Heart left ventricle (tissue), 16 donors: Measurements from ENCODE around the gene ROBO1. TPM values are rescaled to one million over a fixed set of nuclear protein-coding genes. Genes with fewer than 3 reads are reported as not detected.
A peak's percentile ranks its signal among the peaks of the same experiment; 100 is the strongest.

ENCODE experiments used
- ATAC-seq, 4 donors: fragments of 200-7000 bp; cut with Tn5 transposase; one replicate each; pipeline ENCODE4 v1.9.1; 2020 to 2022; ENCODE audit warnings: moderate library complexity in 4 of 4, mild to moderate bottlenecking in 3 of 4, moderate number of reproducible peaks in 1 of 4
- DNase-seq, 5 donors: peaks; one replicate each; pipeline ENCODE4 v3.0.0-alpha.2; 2020
- H3K27ac ChIP-seq, 12 donors: fragments of 200-600 bp; sonication (generic) in 4 of 12; one replicate each; pipeline versions ENCODE4 v1.5.0 to v1.8.0; 2016 to 2022; ENCODE audit warnings: mild to moderate bottlenecking in 2 of 12
- H3K27me3 ChIP-seq, 9 donors: fragments of 200-600 bp; sonication (generic) in 2 of 9; one replicate each; pipeline versions ENCODE4 v1.5.1 to v1.8.0; 2016 to 2022; ENCODE audit warnings: mild to moderate bottlenecking in 3 of 9
- H3K36me3 ChIP-seq, 9 donors: fragments of 200-600 bp; sonication (generic) in 2 of 9; one replicate each; pipeline versions ENCODE4 v1.5.0 to v1.8.0; 2018 to 2022; ENCODE audit warnings: mild to moderate bottlenecking in 2 of 9
- H3K4me1 ChIP-seq, 12 donors: fragments of 200-600 bp; sonication (generic) in 4 of 12; one replicate each; pipeline versions ENCODE4 v1.5.0 to v1.8.0; 2016 to 2022; ENCODE audit warnings: mild to moderate bottlenecking in 3 of 12
- H3K4me3 ChIP-seq, 12 donors: fragments of 200-600 bp; sonication (generic) in 4 of 12; one replicate each; pipeline versions ENCODE4 v1.5.0 to v1.8.0; 2017 to 2022; ENCODE audit warnings: mild to moderate bottlenecking in 9 of 12, moderate library complexity in 4 of 12
- H3K9me3 ChIP-seq, 12 donors: fragments of 200-600 bp; sonication (generic) in 4 of 12; one replicate each; pipeline versions ENCODE4 v1.5.0 to v1.8.0; 2016 to 2022; ENCODE audit warnings: mild to moderate bottlenecking in 1 of 12
- CTCF ChIP-seq, 12 donors: fragments of 200-600 bp; sonication (generic) in 4 of 12; IDR thresholded peaks; one replicate each; pipeline versions ENCODE4 v1.5.0 to v1.8.0; 2018 to 2022; ENCODE audit warnings: antibody characterized with exemption in 12 of 12, mild to moderate bottlenecking in 5 of 12
- POLR2A ChIP-seq, 2 donors: fragments of 450-650 bp; IDR thresholded peaks; one replicate each; pipeline ENCODE4 v1.6.1; 2017; ENCODE audit warnings: antibody characterized with exemption in 2 of 2, mild to moderate bottlenecking in 2 of 2, moderate library complexity in 2 of 2
- WGBS, 4 donors: extraction: QIAGEN DNeasy Blood & Tissue Kit in 2 of 4; methylation state at CpG; one replicate each; pipeline versions ENCODE4 v1.1.5 to v1.1.7; 2013 to 2018; 5-methylcytosine and 5-hydroxymethylcytosine counted together
- intact Hi-C, 10 donors: fragments of 100-400 bp; cut with DNase I; formaldehyde crosslinking; loops; one replicate each; pipeline versions ENCODE4 v1.11.1 to v1.14.2; 2022
- long read RNA-seq, 3 donors: library from polyadenylated mRNA; unstranded; transcript quantifications; one replicate each; pipeline ENCODE4 v2.0.0, GENCODE V29; 2020 to 2021
- polyA plus RNA-seq, 2 donors: library from polyadenylated mRNA; stranded (reverse); fragments of 200-250 nt; gene quantifications; one replicate each; pipeline ENCODE4 v1.2.3, GENCODE V29; 2013
- total RNA-seq, 9 donors: library from RNA; depleted of rRNA in 2 of 9; stranded (reverse); fragments of >200 nt in 2 of 9; fragmentation: NEBNext Ultra II Directional in 3 of 9; extraction: Animal tissue kit (Norgen Biotek cat#: 25700) in 3 of 9; gene quantifications; one replicate each; pipeline versions ENCODE4 v1.1.0 to v1.2.4, GENCODE V29; 2016 to 2023
- donor health status: ischemic (EF 13 %, LVEDD 7.1; RV severe dilation, severe dysfunction).
- donor health status: healthy with polysubstance abuse.
- donor health status: DM: no; HTN: yes; CAD: no.
- donor health status: DM: no; HTN: no; CAD: no.
- donor health status: ischemic (EF 25% LVEDD 6.9; RV normal size, moderate dysfunction).
- donor health status: ischemic (EF 25% LVEDD 5.7; RV mildly dilated, moderate dysfunction).
- donor health status: healthy.
- donor health status: DM: yes; HTN: yes; CAD: no.
- donor health status: ischemic (EF 35%, LVEDD 5.7; RV mildly dilated, moderate dysfunction).
- donor health status: nonischemic (EF 11% LVEDD 7.7; RV severe dilation, severe dysfunction).
- donor health status: DM: yes; HTN: yes; CAD: no.
- donor health status: PGD.
- donor health status: ischemic (EF 29% LVEDD 5.4; RV normal size, mild dysfunction).
- donor health status: nonischemic (EF 23%, LVEDD 6.1; RV moderate dilation, normal function).

ROBO1 gene
- 10 to 100 TPM in 3 of 9 donors, 1 to 10 TPM in 6; 2.6 to 14.8 (median 8.1) TPM for total RNA-seq
- 1 to 10 TPM; 1.4 to 2.2 TPM for polyA plus RNA-seq
- long read RNA-seq, donor 1, full-length matches to known transcripts = 1 of 7 reads
- long read RNA-seq, donor 1, partial matches to known transcripts = 6 of 7 reads
- long read RNA-seq, donor 1, other reads (novel, unspliced or antisense) = 0 of 7 reads
- long read RNA-seq, donor 2, partial matches to known transcripts = 2 of 2 reads
- long read RNA-seq, donor 2, other reads (novel, unspliced or antisense) = 0 of 2 reads
- long read RNA-seq, donor 3, partial matches to known transcripts = 3 of 3 reads
- long read RNA-seq, donor 3, other reads (novel, unspliced or antisense) = 0 of 3 reads

DNA sequence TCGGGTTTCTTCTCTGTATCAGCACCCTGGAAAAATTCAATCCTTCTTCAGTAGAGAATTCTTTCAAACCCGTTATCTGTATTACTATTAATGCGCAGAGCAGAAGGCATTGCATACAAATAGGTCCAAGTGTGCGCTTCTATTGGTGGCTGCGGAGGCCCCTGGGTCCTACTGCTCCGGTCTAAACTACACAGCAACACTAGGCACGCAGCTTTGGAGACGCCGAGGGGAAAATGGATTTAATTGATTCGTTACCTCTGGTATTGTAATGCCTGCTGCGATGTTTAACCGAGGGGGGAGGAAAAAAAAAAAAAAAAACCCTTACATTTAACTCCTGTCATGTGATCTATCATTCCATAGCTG, at the start of gene ROBO1:
ROBO1 (minus strand) TSS at position 94 of the 363 bp plus-strand sequence.
- TF ChIP-seq CTCF (IDR thresholded peaks at IDR 0.05) (no peak), POLR2A (IDR thresholded peaks at IDR 0.05) (no peak)
- no peaks in the 10 kb centered on the region for H3K36me3 ChIP-seq
- H3K27ac ChIP-seq = no peak within 1 kb of the TSS
- intact Hi-C loops = no loop called here
- WGBS, 4 donors = 2% methylated on average over 12 of the region's 12 CpGs
- H3K4me1 ChIP-seq = peaks cover 0 to 13% (median 0%) of the 10 kb centered on the region in 12 donors
- DNase-seq (no peak), ATAC-seq (no peak)
- no peaks in the 10 kb centered on the region for H3K9me3 ChIP-seq
- peak within 1 kb of the TSS in 5 of 12 donors; percentile 1 to 33 (median 14) for H3K4me3 ChIP-seq
- peaks cover 0 to 54% (median 23%) of the 10 kb centered on the region in 9 donors for H3K27me3 ChIP-seq

DNA sequence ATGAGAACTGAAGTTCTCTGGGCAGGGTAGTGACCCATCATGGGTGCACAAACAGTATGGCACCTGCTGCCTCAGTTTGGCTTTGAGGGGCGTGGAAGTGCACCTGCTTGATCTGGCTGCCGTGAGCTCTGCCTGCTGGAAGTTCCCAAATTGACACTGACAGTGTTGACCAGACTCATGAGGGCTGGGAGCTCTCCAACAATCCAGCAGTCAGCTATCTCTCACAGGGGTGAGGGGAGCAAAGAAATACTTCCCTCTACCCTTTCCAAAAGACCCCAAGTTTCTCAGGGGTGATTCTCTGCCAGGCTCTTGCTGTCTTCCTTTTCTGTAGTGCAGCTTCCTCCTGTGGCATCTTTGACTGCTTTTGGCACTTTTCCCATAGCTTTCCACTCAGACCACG, 49.4 kb upstream of the ROBO1 start:
- WGBS, 4 donors = 57 to 75% (median 62%) methylated on average over 2 to 3 of the region's 3 CpGs
- no peak for DNase-seq
- ATAC-seq = no peak
- Histone ChIP-seq H3K27me3 (no peaks in the 10 kb centered on the region), H3K4me3 (no peak overlapping the region), H3K9me3 (peaks cover 0 to 23% (median 5%) of the 10 kb centered on the region in 12 donors), H3K27ac (no peak overlapping the region), H3K36me3 (no peaks in the 10 kb centered on the region), H3K4me1 (no peaks in the 10 kb centered on the region)
- TF ChIP-seq POLR2A (IDR thresholded peaks at IDR 0.05) = no peak
- no peak for TF ChIP-seq CTCF (IDR thresholded peaks at IDR 0.05)
- intact Hi-C loops = no loop called here

DNA sequence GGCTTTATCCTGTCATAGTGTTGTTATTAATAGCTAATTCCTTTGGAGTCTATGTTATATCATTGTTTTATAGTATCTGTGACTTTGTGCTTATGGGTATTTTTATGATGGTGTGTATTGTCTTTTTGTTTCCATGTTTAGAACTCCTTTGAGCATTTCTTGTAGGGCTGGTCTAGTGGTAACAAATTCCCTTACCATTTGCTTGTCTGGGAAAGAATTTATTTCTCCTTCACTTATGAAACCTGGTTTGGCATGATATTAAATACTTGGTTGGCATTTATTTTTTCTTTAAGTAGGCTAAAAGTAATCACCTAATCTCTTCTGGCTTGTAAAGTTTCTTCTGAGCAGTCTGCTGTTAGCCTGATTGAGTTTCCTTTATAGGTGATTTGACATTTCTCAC, 47.7 kb upstream of the ROBO1 start:
- no peaks in the 10 kb centered on the region for H3K36me3 ChIP-seq
- no peak for DNase-seq
- no peak overlapping the region for H3K4me3 ChIP-seq
- no peaks in the 10 kb centered on the region for H3K27me3 ChIP-seq
- peaks cover 0 to 23% (median 5%) of the 10 kb centered on the region in 12 donors for H3K9me3 ChIP-seq
- no peaks in the 10 kb centered on the region for H3K4me1 ChIP-seq
- H3K27ac ChIP-seq = no peak overlapping the region
- no peak for ATAC-seq
- intact Hi-C loops = no loop called here
- TF ChIP-seq CTCF (IDR thresholded peaks at IDR 0.05) = no peak

DNA sequence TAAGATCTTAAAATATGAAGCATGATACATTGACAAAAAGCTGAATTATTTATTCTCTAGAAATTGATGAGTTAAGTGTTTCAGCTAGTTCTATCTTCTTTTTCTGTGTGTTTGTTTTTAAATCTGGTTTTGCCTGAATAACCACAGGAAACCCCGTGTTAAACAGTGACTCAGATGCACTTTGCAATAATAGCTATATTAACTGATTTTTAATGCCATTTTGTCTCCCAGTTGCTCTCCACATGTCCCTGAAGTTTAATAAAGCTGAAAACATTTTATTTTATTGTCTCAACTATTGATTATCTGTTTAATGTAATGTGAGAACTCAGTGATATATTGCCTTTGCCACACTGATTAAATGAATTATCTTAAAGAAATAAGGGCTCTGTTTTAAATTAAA, 42.8 kb upstream of the ROBO1 start:
- Histone ChIP-seq H3K4me1 (no peaks in the 10 kb centered on the region), H3K27me3 (no peaks in the 10 kb centered on the region), H3K36me3 (no peaks in the 10 kb centered on the region), H3K4me3 (no peak overlapping the region), H3K9me3 (peaks cover 0 to 7% (median 3%) of the 10 kb centered on the region in 12 donors), H3K27ac (no peak overlapping the region)
- WGBS, 4 donors = 47 to 73% (median 56%) methylated on average over 1 of the region's 1 CpG
- intact Hi-C loops = no loop called here
- no peak for DNase-seq
- no peak for TF ChIP-seq POLR2A (IDR thresholded peaks at IDR 0.05)
- TF ChIP-seq CTCF (IDR thresholded peaks at IDR 0.05) = no peak
- no peak for ATAC-seq
